ENCODE measurements around the gene CDH13.

DNA sequence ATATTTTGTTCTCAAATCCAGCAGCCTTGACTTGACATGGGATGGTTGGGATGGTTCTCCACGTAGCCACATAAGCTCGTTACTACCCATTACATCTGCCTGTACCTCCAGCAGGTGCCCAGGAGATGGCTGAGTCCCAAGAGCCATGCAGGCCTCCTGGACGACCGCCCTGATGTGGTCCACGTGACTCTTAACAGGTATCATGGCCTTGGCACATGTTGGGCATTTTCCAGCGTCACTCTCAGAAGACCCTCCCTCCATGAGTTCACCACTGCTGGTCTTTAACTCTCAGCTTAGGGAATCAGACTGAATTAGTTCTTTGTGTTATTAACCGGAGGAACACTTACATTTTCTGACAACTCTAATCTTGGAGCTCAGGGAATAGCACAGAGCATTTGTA lies 161.5 kb downstream of the CDH13 start:
- TF ChIP-seq CTCF (IDR thresholded peaks at IDR 0.05; ENCODE audit: poor library complexity), result no peak
- no peak for TF ChIP-seq EZH2 (IDR thresholded peaks at IDR 0.05; ENCODE audit: borderline replicate concordance)

All from hepatocyte (in vitro differentiated cells).